Measurements from ENCODE around the gene ARHGAP27.

GRCh38 chr17:45436161-45436560 is 3.5 kb upstream of the ARHGAP27 start:
- TF ChIP-seq GATA3 (IDR thresholded peaks at IDR 0.05; ENCODE audit: low read depth, low read length) (no peak), GATA2 (IDR thresholded peaks at IDR 0.05; ENCODE audit: low read depth, low read length) (no peak)

Measured in SH-SY5Y (cell line).